ENCODE data around the gene CFAP46.
"Not testable (repeated sequence)": the region's sequence is repeated elsewhere in the genome, so short reads cannot be mapped to it uniquely, and the experiment has no call there.

Gene CFAP46

GRCh38 chr10:132926070-132926469 is 16.3 kb downstream of the CFAP46 start:
- DNase-seq, result no peak

- no peak for DNase-seq
Measured at GRCh38 chr10:132925614-132926013, 16.8 kb downstream of the CFAP46 start.

- DNase-seq, result no peak
Measured at GRCh38 chr10:132925071-132925561, 17.3 kb downstream of the CFAP46 start.

GRCh38 chr10:132924046-132924952 is 18.1 kb downstream of the CFAP46 start:
- no peak for DNase-seq

GRCh38 chr10:132923384-132923783 is 19.0 kb downstream of the CFAP46 start:
- DNase-seq, result not testable (repeated sequence)

GRCh38 chr10:132922872-132923271 is 19.5 kb downstream of the CFAP46 start:
- no peak for DNase-seq

GRCh38 chr10:132921818-132922807 is 20.3 kb downstream of the CFAP46 start:
- DNase-seq, result no peak

GRCh38 chr10:132921086-132921485 is 21.3 kb downstream of the CFAP46 start:
- no peak for DNase-seq

GRCh38 chr10:132920101-132920925 is 22.1 kb downstream of the CFAP46 start:
- no peak for DNase-seq

- no peak for DNase-seq
Measured at GRCh38 chr10:132919374-132920100, 22.8 kb downstream of the CFAP46 start.

GRCh38 chr10:132918617-132919373 is 23.6 kb downstream of the CFAP46 start:
- peak; percentile 41 for DNase-seq

GRCh38 chr10:132918264-132918616 is 24.1 kb downstream of the CFAP46 start:
- no peak for DNase-seq

- DNase-seq, result no peak
Measured at GRCh38 chr10:132916956-132917666, 25.3 kb downstream of the CFAP46 start.

- no peak for DNase-seq
Measured at GRCh38 chr10:132916421-132916841, 25.9 kb downstream of the CFAP46 start.

GRCh38 chr10:132915411-132915810 is 27.0 kb downstream of the CFAP46 start:
- no peak for DNase-seq

GRCh38 chr10:132914732-132915131 is 27.6 kb downstream of the CFAP46 start:
- DNase-seq, result no peak

GRCh38 chr10:132913559-132914115 is 28.7 kb downstream of the CFAP46 start:
- no peak for DNase-seq

GRCh38 chr10:132912713-132913558 is 29.4 kb downstream of the CFAP46 start:
- no peak for DNase-seq

GRCh38 chr10:132912225-132912712 is 30.1 kb downstream of the CFAP46 start:
- no peak for DNase-seq
